Measurements from ENCODE around the gene KLHL2. TPM values are rescaled to one million over a fixed set of nuclear protein-coding genes. Genes with fewer than 3 reads are reported as not detected.

Gene KLHL2
- total and polyA plus RNA-seq, 8 donors = 4.1 to 12.2 (median 6.9) TPM

DNA sequence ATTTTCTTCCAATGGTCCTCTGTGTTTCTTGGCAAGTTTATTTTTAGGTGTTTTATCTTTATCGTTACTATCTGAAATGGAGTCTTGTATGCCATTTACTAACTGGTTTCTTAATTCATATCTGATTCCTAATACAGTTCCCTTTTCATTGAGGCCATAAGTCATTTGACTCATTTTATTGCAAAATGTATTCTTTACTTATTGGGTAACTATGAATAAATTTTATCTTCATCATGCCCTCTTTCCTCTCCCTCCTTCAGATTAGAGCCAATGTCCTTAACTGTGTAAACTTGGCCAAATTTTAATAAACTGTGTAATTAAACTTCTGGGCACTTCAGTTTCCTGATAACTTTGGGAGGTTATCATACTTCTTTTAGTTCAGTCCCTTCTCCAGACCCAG lies 100.8 kb downstream of the KLHL2 start:
- FAIRE-seq (no peak), ATAC-seq (no peak), DNase-seq (no peak)
- no peaks in the 10 kb centered on the region for H3K9me3 ChIP-seq
- H3K36me3 ChIP-seq = no peaks in the 10 kb centered on the region
- intact Hi-C loops (cut with DNase I) = no loop called here
- WGBS, 2 donors = 73 to 97% methylated on average over 1 of the region's 1 CpG
- H3K27me3 ChIP-seq = no peaks in the 10 kb centered on the region
- no peaks in the 10 kb centered on the region for H3K4me1 ChIP-seq
- TF ChIP-seq, protein P1, sequence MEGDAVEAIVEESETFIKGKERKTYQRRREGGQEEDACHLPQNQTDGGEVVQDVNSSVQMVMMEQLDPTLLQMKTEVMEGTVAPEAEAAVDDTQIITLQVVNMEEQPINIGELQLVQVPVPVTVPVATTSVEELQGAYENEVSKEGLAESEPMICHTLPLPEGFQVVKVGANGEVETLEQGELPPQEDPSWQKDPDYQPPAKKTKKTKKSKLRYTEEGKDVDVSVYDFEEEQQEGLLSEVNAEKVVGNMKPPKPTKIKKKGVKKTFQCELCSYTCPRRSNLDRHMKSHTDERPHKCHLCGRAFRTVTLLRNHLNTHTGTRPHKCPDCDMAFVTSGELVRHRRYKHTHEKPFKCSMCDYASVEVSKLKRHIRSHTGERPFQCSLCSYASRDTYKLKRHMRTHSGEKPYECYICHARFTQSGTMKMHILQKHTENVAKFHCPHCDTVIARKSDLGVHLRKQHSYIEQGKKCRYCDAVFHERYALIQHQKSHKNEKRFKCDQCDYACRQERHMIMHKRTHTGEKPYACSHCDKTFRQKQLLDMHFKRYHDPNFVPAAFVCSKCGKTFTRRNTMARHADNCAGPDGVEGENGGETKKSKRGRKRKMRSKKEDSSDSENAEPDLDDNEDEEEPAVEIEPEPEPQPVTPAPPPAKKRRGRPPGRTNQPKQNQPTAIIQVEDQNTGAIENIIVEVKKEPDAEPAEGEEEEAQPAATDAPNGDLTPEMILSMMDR (IDR thresholded peaks at IDR 0.05) = no peak
- H3K27ac ChIP-seq = no peak overlapping the region
- no peak overlapping the region for H3K4me3 ChIP-seq

DNA sequence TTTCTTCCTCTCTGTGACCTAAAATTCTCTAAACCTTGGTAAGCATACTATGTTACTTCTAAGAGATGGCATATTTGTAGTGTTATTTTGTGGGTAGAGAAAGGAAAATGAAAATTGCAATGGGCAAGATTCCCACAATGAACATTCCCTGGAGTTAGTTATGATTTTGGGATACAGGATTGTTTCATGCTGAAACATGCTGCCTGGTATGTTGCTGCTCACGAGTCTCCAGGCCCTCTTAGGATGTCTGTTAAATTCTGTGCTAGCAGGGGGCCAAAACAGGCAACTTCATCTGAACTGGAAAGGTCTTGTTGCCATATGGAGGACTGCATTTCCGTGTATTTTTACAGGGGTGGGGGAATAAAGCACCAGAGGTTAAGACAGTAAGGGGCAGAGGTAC lies 101.2 kb downstream of the KLHL2 start:
- no peaks in the 10 kb centered on the region for H3K36me3 ChIP-seq
- FAIRE-seq (no peak), DNase-seq (no peak), ATAC-seq (no peak)
- intact Hi-C loops (cut with DNase I) = no loop called here
- H3K9me3 ChIP-seq = no peaks in the 10 kb centered on the region
- no peaks in the 10 kb centered on the region for H3K27me3 ChIP-seq
- no peaks in the 10 kb centered on the region for H3K4me1 ChIP-seq
- no peak overlapping the region for H3K4me3 ChIP-seq
- 93 to 98% methylated on average over 2 of the region's 2 CpGs for WGBS, 2 donors
- no peak overlapping the region for H3K27ac ChIP-seq
- TF ChIP-seq, protein P1 (IDR thresholded peaks at IDR 0.05) = no peak

- 97 to 98% methylated on average over 4 of the region's 4 CpGs for WGBS, 2 donors
- TF ChIP-seq, protein P1 (IDR thresholded peaks at IDR 0.05) = no peak
- Histone ChIP-seq H3K9me3 (no peaks in the 10 kb centered on the region), H3K36me3 (no peaks in the 10 kb centered on the region), H3K4me1 (no peaks in the 10 kb centered on the region), H3K27me3 (no peaks in the 10 kb centered on the region), H3K4me3 (no peak overlapping the region), H3K27ac (no peak overlapping the region)
- intact Hi-C loops (cut with DNase I) = no loop called here
- ATAC-seq (no peak), DNase-seq (no peak), FAIRE-seq (no peak)
Observed at GRCh38 chr4:165309456-165309855, 102.1 kb downstream of the KLHL2 start.

- ATAC-seq (no peak), FAIRE-seq (no peak), DNase-seq (no peak)
- 90 to 91% methylated on average over 2 of the region's 2 CpGs for WGBS, 2 donors
- H3K9me3 ChIP-seq = no peaks in the 10 kb centered on the region
- no peak overlapping the region for H3K4me3 ChIP-seq
- TF ChIP-seq, protein P1 (IDR thresholded peaks at IDR 0.05) = no peak
- H3K4me1 ChIP-seq = no peaks in the 10 kb centered on the region
- no peaks in the 10 kb centered on the region for H3K36me3 ChIP-seq
- intact Hi-C loops (cut with DNase I) = no loop called here
- H3K27me3 ChIP-seq = no peaks in the 10 kb centered on the region
- no peak overlapping the region for H3K27ac ChIP-seq
Observed at GRCh38 chr4:165312506-165312905, 105.1 kb downstream of the KLHL2 start.

- Histone ChIP-seq H3K4me3 (no peak overlapping the region), H3K27me3 (no peaks in the 10 kb centered on the region), H3K36me3 (no peaks in the 10 kb centered on the region), H3K4me1 (no peaks in the 10 kb centered on the region), H3K27ac (no peak overlapping the region), H3K9me3 (no peaks in the 10 kb centered on the region)
- FAIRE-seq (no peak), ATAC-seq (no peak), DNase-seq (no peak)
- intact Hi-C loops (cut with DNase I) = no loop called here
- 93 to 94% methylated on average over 5 of the region's 5 CpGs for WGBS, 2 donors
- TF ChIP-seq, protein P1 (IDR thresholded peaks at IDR 0.05) = no peak
Observed at GRCh38 chr4:165319030-165319429, 111.7 kb downstream of the KLHL2 start.
